ENCODE results near the gene ARHGEF3.

DNA sequence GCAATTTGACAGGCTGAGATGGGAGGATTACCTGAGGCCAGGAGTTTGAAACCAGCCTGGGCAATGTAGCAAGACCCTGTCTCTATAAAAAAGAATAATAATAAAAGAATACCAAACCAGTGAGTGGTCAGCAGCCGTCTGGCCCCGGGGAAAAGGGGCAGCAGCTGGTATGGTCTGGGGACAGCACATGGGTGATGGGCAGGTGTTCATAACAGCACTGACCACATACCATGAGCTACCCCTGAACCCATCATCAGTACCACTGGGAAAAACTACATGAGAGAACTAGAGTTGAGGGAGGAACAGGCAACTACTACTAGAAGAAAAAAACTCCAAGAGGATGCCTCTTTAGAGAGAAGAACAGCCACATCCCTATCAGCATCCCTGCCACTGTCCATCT is 40.7 kb downstream of the ARHGEF3 start:
- TF ChIP-seq, protein P1, sequence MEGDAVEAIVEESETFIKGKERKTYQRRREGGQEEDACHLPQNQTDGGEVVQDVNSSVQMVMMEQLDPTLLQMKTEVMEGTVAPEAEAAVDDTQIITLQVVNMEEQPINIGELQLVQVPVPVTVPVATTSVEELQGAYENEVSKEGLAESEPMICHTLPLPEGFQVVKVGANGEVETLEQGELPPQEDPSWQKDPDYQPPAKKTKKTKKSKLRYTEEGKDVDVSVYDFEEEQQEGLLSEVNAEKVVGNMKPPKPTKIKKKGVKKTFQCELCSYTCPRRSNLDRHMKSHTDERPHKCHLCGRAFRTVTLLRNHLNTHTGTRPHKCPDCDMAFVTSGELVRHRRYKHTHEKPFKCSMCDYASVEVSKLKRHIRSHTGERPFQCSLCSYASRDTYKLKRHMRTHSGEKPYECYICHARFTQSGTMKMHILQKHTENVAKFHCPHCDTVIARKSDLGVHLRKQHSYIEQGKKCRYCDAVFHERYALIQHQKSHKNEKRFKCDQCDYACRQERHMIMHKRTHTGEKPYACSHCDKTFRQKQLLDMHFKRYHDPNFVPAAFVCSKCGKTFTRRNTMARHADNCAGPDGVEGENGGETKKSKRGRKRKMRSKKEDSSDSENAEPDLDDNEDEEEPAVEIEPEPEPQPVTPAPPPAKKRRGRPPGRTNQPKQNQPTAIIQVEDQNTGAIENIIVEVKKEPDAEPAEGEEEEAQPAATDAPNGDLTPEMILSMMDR (IDR thresholded peaks at IDR 0.05): no peak
- no peak for TF ChIP-seq POLR2A (IDR thresholded peaks at IDR 0.05)

All from uterus (tissue), 2 donors.